DOHH2 (cell line): Measurements from ENCODE around the gene PIGA.

Experiments
- H3F3A ChIP-seq: fragments of 200-600 bp; sonication (generic), shearing (Covaris generic); 2 replicates; pipeline ENCODE4 v1.6.0; 2016; ENCODE audit warnings: antibody characterized with exemption, mild to moderate bottlenecking; ENCODE audit not compliant: control insufficient read depth, insufficient read depth
- H3K27ac ChIP-seq: fragments of 200-600 bp; sonication (generic); 2 replicates; pipeline ENCODE4 v1.5.1; 2014; ENCODE audit warnings: low read depth, mild to moderate bottlenecking, low read length, moderate library complexity
- H3K27me3 ChIP-seq: fragments of 200-600 bp; sonication (generic); 2 replicates; pipeline ENCODE4 v1.6.1; 2014; ENCODE audit warnings: mild to moderate bottlenecking, low read length, mixed read lengths; ENCODE audit not compliant: control insufficient read depth
- H3K36me3 ChIP-seq: fragments of 200-600 bp; sonication (generic); 2 replicates; pipeline ENCODE4 v1.6.1; 2014; ENCODE audit warnings: mild to moderate bottlenecking, low read length, moderate library complexity, mixed read lengths; ENCODE audit not compliant: control insufficient read depth
- H3K4me1 ChIP-seq: fragments of 200-600 bp; sonication (generic); 2 replicates; pipeline ENCODE4 v1.6.1; 2014; ENCODE audit warnings: mild to moderate bottlenecking, low read length, mixed read lengths; ENCODE audit not compliant: control insufficient read depth
- H3K4me2 ChIP-seq: fragments of 200-600 bp; sonication (generic); 2 replicates; pipeline ENCODE4 v1.6.0; 2014; ENCODE audit warnings: mild to moderate bottlenecking, low read length, moderate library complexity
- H3K4me3 ChIP-seq: fragments of 200-600 bp; sonication (generic); 2 replicates; pipeline ENCODE4 v1.5.1; 2014; ENCODE audit warnings: mild to moderate bottlenecking, low read length, mixed read lengths
- H3K79me2 ChIP-seq: fragments of 200-600 bp; sonication (generic); 2 replicates; pipeline ENCODE4 v1.6.1; 2014; ENCODE audit warnings: mild to moderate bottlenecking, low read length, mixed read lengths; ENCODE audit not compliant: control insufficient read depth
- H3K9me2 ChIP-seq: fragments of 200-600 bp; sonication (generic); replicated peaks from 2 replicates; pipeline ENCODE4 v1.6.1; 2014; ENCODE audit warnings: mild to moderate bottlenecking, low read length, mixed read lengths; ENCODE audit not compliant: control insufficient read depth
- H3K9me3 ChIP-seq: fragments of 200-600 bp; sonication (generic); 2 replicates; pipeline ENCODE4 v1.6.1; 2014; ENCODE audit warnings: antibody characterized with exemption, low read length, mixed read lengths; ENCODE audit not compliant: control insufficient read depth, insufficient read depth
- H4K20me1 ChIP-seq: fragments of 200-600 bp; sonication (generic); 2 replicates; pipeline ENCODE4 v1.6.0; 2014; ENCODE audit warnings: low read depth, mild to moderate bottlenecking, antibody characterized with exemption, low read length, moderate library complexity; ENCODE audit not compliant: control insufficient read depth, insufficient read depth
- CTCF ChIP-seq: fragments of 200-600 bp; sonication (generic); IDR thresholded peaks from one replicate; pipeline ENCODE4 v1.5.1; 2014; ENCODE audit warnings: antibody characterized with exemption, mild to moderate bottlenecking, low read depth, low read length; ENCODE audit not compliant: poor library complexity, severe bottlenecking
- EZH2phosphoT487 ChIP-seq: fragments of 200-600 bp; sonication (generic); IDR thresholded peaks from 2 replicates; pipeline ENCODE4 v1.6.1; 2017; ENCODE audit warnings: borderline replicate concordance, mild to moderate bottlenecking, antibody characterized with exemption, low read length, moderate library complexity, mixed read lengths

PIGA gene

GRCh38 chrX:15350329-15350996, 15.1 kb upstream of the PIGA start:
- Histone ChIP-seq H3K4me1 (peaks cover 20% of the 10 kb centered on the region), H3K4me2 (no peak overlapping the region), H3K9me2 (no peaks in the 10 kb centered on the region), H3K79me2 (no peaks in the 10 kb centered on the region), H3K36me3 (no peaks in the 10 kb centered on the region), H3K4me3 (no peak overlapping the region), H3K9me3 (no peaks in the 10 kb centered on the region), H3K27me3 (no peaks in the 10 kb centered on the region), H3K27ac (no peak overlapping the region), H4K20me1 (no peaks in the 10 kb centered on the region), H3F3A (no peaks in the 10 kb centered on the region)
- TF ChIP-seq CTCF (no peak), EZH2phosphoT487 (no peak)

DNA sequence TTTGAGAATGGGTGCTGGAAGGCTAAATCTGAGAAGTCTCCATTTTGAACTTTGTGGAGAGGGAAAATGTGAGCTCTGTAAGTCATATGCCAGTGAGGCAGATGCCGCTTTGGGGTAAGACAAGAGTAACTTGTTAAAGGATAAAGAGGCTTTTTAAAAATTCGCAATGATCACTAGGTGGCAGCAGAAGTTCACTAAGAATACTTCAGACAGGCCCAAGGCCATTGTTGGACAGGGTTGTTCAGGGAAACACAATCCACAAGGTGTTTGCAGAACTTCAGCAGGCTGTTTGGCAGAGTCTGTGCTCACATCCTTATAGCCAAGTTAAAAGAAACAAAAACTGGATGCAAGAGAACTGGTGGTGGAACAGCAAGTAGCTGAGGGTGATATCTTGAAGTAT, 13.7 kb upstream of the PIGA start:
- no peaks in the 10 kb centered on the region for H3K36me3 ChIP-seq
- no peaks in the 10 kb centered on the region for H3K27me3 ChIP-seq
- peak; percentile 51 for TF ChIP-seq CTCF
- TF ChIP-seq EZH2phosphoT487 = no peak
- H3K4me1 ChIP-seq = peaks cover 7% of the 10 kb centered on the region
- H3K4me2 ChIP-seq = no peak overlapping the region
- no peaks in the 10 kb centered on the region for H4K20me1 ChIP-seq
- H3K79me2 ChIP-seq = no peaks in the 10 kb centered on the region
- no peak overlapping the region for H3K27ac ChIP-seq
- H3K9me3 ChIP-seq = no peaks in the 10 kb centered on the region
- H3K4me3 ChIP-seq = no peak overlapping the region
- no peaks in the 10 kb centered on the region for H3F3A ChIP-seq
- H3K9me2 ChIP-seq = no peaks in the 10 kb centered on the region

DNA sequence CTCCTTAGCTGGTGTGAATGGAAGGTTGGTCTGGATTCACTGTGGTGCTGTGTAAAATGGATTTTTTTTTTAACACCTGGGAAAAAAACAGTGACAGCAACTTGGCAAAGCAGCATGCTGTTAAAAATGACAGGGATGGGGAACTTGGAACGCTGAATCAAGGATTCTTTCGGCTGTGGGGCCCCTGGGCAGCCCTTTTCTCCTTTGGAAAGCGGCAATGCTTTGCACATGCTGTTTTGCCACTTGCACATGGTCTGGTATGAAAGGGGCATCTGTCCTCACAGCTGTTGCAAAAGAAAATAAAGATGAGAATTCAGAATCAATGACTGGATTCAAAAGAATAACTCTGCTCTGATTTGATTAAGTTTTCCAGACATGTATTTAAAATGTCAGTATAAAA, 10.7 kb upstream of the PIGA start:
- Histone ChIP-seq H3K79me2 (no peaks in the 10 kb centered on the region), H3F3A (no peaks in the 10 kb centered on the region), H3K4me3 (no peak overlapping the region), H3K27ac (no peak overlapping the region), H3K9me2 (no peaks in the 10 kb centered on the region), H3K4me1 (no peaks in the 10 kb centered on the region), H4K20me1 (no peaks in the 10 kb centered on the region), H3K4me2 (no peak overlapping the region), H3K36me3 (no peaks in the 10 kb centered on the region), H3K9me3 (no peaks in the 10 kb centered on the region), H3K27me3 (no peaks in the 10 kb centered on the region; the same call in 1 of the 2 replicates)
- TF ChIP-seq CTCF (no peak), EZH2phosphoT487 (no peak)
